Left hindlimb (tissue), 1 donor: ENCODE measurements around the gene COL23A1.

Experiments used
- DNase-seq: peaks from one replicate; pipeline ENCODE4 v3.0.0-alpha.2; 2018

The COL23A1 gene

GRCh38 chr5:178529080-178529479 is 61.1 kb downstream of the COL23A1 start:
- DNase-seq = no peak

GRCh38 chr5:178527458-178528307 is 62.5 kb downstream of the COL23A1 start:
- DNase-seq = no peak

GRCh38 chr5:178526773-178527457 is 63.3 kb downstream of the COL23A1 start:
- DNase-seq = no peak

- DNase-seq = no peak
Measured at GRCh38 chr5:178525906-178526732, 64.1 kb downstream of the COL23A1 start.

GRCh38 chr5:178524093-178524882 is 65.9 kb downstream of the COL23A1 start:
- DNase-seq = no peak

- no peak for DNase-seq
Measured at GRCh38 chr5:178522361-178522760, 67.8 kb downstream of the COL23A1 start.

GRCh38 chr5:178520851-178521250 is 69.3 kb downstream of the COL23A1 start:
- no peak for DNase-seq

GRCh38 chr5:178519804-178520203 is 70.4 kb downstream of the COL23A1 start:
- DNase-seq = no peak

GRCh38 chr5:178519155-178519554 is 71.0 kb downstream of the COL23A1 start:
- DNase-seq = no peak

- DNase-seq = no peak
Measured at GRCh38 chr5:178516504-178517235, 73.5 kb downstream of the COL23A1 start.

- DNase-seq = no peak
Measured at GRCh38 chr5:178515776-178516503, 74.3 kb downstream of the COL23A1 start.

- DNase-seq = no peak
Measured at GRCh38 chr5:178514851-178515418, 75.3 kb downstream of the COL23A1 start.

- DNase-seq = no peak
Measured at GRCh38 chr5:178511172-178511571, 79.0 kb downstream of the COL23A1 start.

- DNase-seq = no peak
Measured at GRCh38 chr5:178509491-178510057, 80.6 kb downstream of the COL23A1 start.

- DNase-seq = no peak
Measured at GRCh38 chr5:178507151-178507932, 82.9 kb downstream of the COL23A1 start.

- DNase-seq = no peak
Measured at GRCh38 chr5:178505639-178506407, 84.4 kb downstream of the COL23A1 start.

- no peak for DNase-seq
Measured at GRCh38 chr5:178504340-178504960, 85.7 kb downstream of the COL23A1 start.
